ENCODE data around the gene C1orf35. TPM values are rescaled to one million over a fixed set of nuclear protein-coding genes. Genes with fewer than 3 reads are reported as not detected.

C1orf35 gene
- total and polyA plus RNA-seq, 2 of the 8 experiments (the other 6 are each of a cell fraction or from before 2014, with no cell fraction given): 18.6 to 19.9 TPM

GRCh38 chr1:228144993-228145343, 41.8 kb upstream of the C1orf35 start:
- Histone ChIP-seq H3K27me3 (replicated peaks in 1 of 4; ENCODE audit: control insufficient read depth in 3 of 4, extremely low read depth in 1 of 4, insufficient read depth in 3 of 4, low read length in 3 of 4) (no peaks in the 10 kb centered on the region), H2AFZ (ENCODE audit: low read length) (no peak overlapping the region), H4K91ac (replicated peaks; ENCODE audit: insufficient read length, low read length) (no peak overlapping the region), H3K4me3 (ENCODE audit: extremely low read depth in 1 of 4, insufficient read depth in 2 of 4, low read depth in 3 of 4, low read length in 4 of 4) (no peak overlapping the region), H2BK120ac (replicated peaks; ENCODE audit: low read depth, low read length) (no peak overlapping the region), H3K4ac (replicated peaks; ENCODE audit: insufficient read length, low read depth, low read length) (no peak overlapping the region), H4K20me1 (replicated peaks in 1 of 2; ENCODE audit: control insufficient read depth in 1 of 2, insufficient read depth in 2 of 2, low read length in 2 of 2) (peaks cover 8 to 28% of the 10 kb centered on the region in 2 experiments), H3K9ac (replicated peaks in 1 of 4; ENCODE audit: extremely low read depth in 1 of 4, low read depth in 3 of 4, low read length in 3 of 4) (no peak overlapping the region), H3K14ac (ENCODE audit: insufficient read length) (no peak overlapping the region), H3K79me2 (ENCODE audit: control insufficient read depth in 1 of 2, insufficient read depth in 2 of 2, low read length in 2 of 2) (peaks cover 0 to 43% of the 10 kb centered on the region in 2 experiments; a peak in 3 of 4 replicates), H3K23me2 (ENCODE audit: low read depth, low read length) (peaks cover 5% of the 10 kb centered on the region; the same call in 1 of the 2 replicates), H3K18ac (ENCODE audit: extremely low read depth, low read length) (no peak overlapping the region), H3K56ac (replicated peaks; ENCODE audit: insufficient read length, low read depth, low read length) (no peak overlapping the region), H4K5ac (ENCODE audit: insufficient read length, low read depth, low read length) (no peak overlapping the region), H3K79me1 (ENCODE audit: low read depth, low read length) (peaks cover 23% of the 10 kb centered on the region), H2BK5ac (ENCODE audit: low read depth, low read length) (no peak overlapping the region), H2BK20ac (ENCODE audit: low read length) (no peak overlapping the region), H3K4me1 (replicated peaks in 1 of 4; ENCODE audit: control insufficient read depth in 3 of 4, insufficient read depth in 4 of 4, low read length in 3 of 4) (peaks cover 0 to 18% (median 10%) of the 10 kb centered on the region in 4 experiments; a peak in 5 of 7 replicates), H3K23ac (ENCODE audit: insufficient read length) (no peak overlapping the region), H2AK5ac (ENCODE audit: low read depth, low read length) (no peak overlapping the region), H3K36me3 (ENCODE audit: control insufficient read depth in 2 of 4, insufficient read depth in 4 of 4, low read length in 3 of 4) (no peaks in the 10 kb centered on the region), H4K8ac (ENCODE audit: extremely low read depth, insufficient read depth, low read length) (no peak overlapping the region), H3K27ac (ENCODE audit: low read depth, low read length) (no peak overlapping the region), H2BK12ac (ENCODE audit: low read depth, low read length) (no peak overlapping the region), H3K4me2 (ENCODE audit: insufficient read depth in 1 of 2, low read depth in 2 of 2, low read length in 2 of 2) (no peak overlapping the region), H3K9me3 (ENCODE audit: insufficient read depth in 2 of 2, low read depth in 1 of 2, low read length in 1 of 2) (no peaks in the 10 kb centered on the region), H2BK15ac (ENCODE audit: low read length) (no peak overlapping the region)
- TF ChIP-seq CREB1 (IDR thresholded peaks at IDR 0.05): no peak
- no peak for TF ChIP-seq GABPA (IDR thresholded peaks at IDR 0.05; ENCODE audit: borderline replicate concordance, insufficient read depth, low read length)
- no peak for TF ChIP-seq NANOG (IDR thresholded peaks at IDR 0.05; ENCODE audit: insufficient read depth, low read depth, low read length, poor library complexity, severe bottlenecking)
- TF ChIP-seq SIN3A (conservative IDR thresholded peaks at IDR 0.05 in 1 of 2, IDR thresholded peaks at IDR 0.05 in 1 of 2; ENCODE audit: low read depth in 1 of 2, low read length in 2 of 2): no peak
- no peak for TF ChIP-seq CHD2 (IDR thresholded peaks at IDR 0.05; ENCODE audit: low read length)
- TF ChIP-seq CBX5 (IDR thresholded peaks at IDR 0.05; ENCODE audit: low read depth, low read length): no peak
- FAIRE-seq (no peak), DNase-seq (ENCODE audit: low read depth in 1 of 2, low spot score in 2 of 2) (no peak)
- ChIA-PET CTCF (ENCODE audit: partially characterized antibody) (interaction anchor here (1.4 to 1.7 kb wide), 2 partner anchors 14 to 19 kb away, joined by 3 to 5 read pairs; no protein-coding TSS in a partner anchor), POLR2A (ENCODE audit: partially characterized antibody) (interaction anchor here (1.0 to 1.8 kb wide), 2 partner anchors 12 to 20 kb away, joined by 3 to 7 read pairs; partner anchors contain the start of gene IBA57)
- WGBS, 2 experiments (ENCODE audit: extremely low coverage in 1 of 2, insufficient coverage in 1 of 2, insufficient read length in 1 of 2, insufficient replicate concordance in 2 of 2, low coverage in 1 of 2, low lambda C conversion rate in 2 of 2, missing lambda C conversion rate in 1 of 2): 95% methylated on average over 8 of the region's 8 CpGs; no CpG with 5 or more reads in 1 of the 2 experiments
